Uterus (tissue), 4 donors: Measurements from ENCODE around the gene FJX1. TPM values are rescaled to one million over a fixed set of nuclear protein-coding genes. Genes with fewer than 3 reads are reported as not detected.

Experiments
- DNase-seq, 2 donors: peaks; one replicate each; pipeline ENCODE4 v3.0.0-alpha.2; 2019 to 2020
- H3K27ac ChIP-seq, 2 donors: fragments of 200-600 bp; sonication (generic); 1 replicate in 1 of 2; 2 replicates in 1 of 2; pipeline ENCODE4 v1.5.1; 2016 to 2018
- H3K27me3 ChIP-seq, 2 donors: fragments of 200-600 bp; sonication (generic); one replicate each; pipeline ENCODE4 v1.5.1; 2018 to 2019; ENCODE audit warnings: control low read depth in 1 of 2
- H3K36me3 ChIP-seq, 2 donors: fragments of 200-600 bp; sonication (generic); one replicate each; pipeline ENCODE4 v1.5.1; 2019; ENCODE audit warnings: control low read depth in 1 of 2
- H3K4me1 ChIP-seq, 2 donors: fragments of 200-600 bp; sonication (generic); one replicate each; pipeline ENCODE4 v1.5.1; 2018 to 2019; ENCODE audit warnings: control low read depth in 1 of 2
- H3K4me3 ChIP-seq, 2 donors: fragments of 200-600 bp; sonication (generic); 1 replicate in 1 of 2; 2 replicates in 1 of 2; pipeline ENCODE4 v1.5.1; 2018 to 2019; ENCODE audit warnings: mild to moderate bottlenecking in 1 of 2
- H3K9me3 ChIP-seq, 2 donors: fragments of 200-600 bp; sonication (generic); one replicate each; pipeline ENCODE4 v1.5.1; 2019; ENCODE audit warnings: control low read depth in 1 of 2
- POLR2A ChIP-seq, 2 donors: fragments of 450-650 bp; IDR thresholded peaks; one replicate each; pipeline ENCODE4 v1.6.1; 2016; ENCODE audit warnings: antibody characterized with exemption in 2 of 2, mild to moderate bottlenecking in 1 of 2, moderate library complexity in 1 of 2
- intact Hi-C: fragments of 100-400 bp; cut with DNase I; formaldehyde crosslinking; loops from one replicate; pipeline ENCODE4 v1.15.1; 2023; ENCODE audit warnings: low total_unique reads
- total RNA-seq, 4 donors: library from RNA; depleted of rRNA in 3 of 4; stranded (reverse); fragments of >200 nt in 3 of 4; gene quantifications; one replicate each; pipeline versions ENCODE4 v1.1.0 to v1.2.4, GENCODE V29; 2014 to 2023
- TF ChIP-seq, protein P1 (sequence below), 4 experiments: fragments of 200-600 bp in 2 of 4; fragments of 450-650 bp in 2 of 4; sonication (generic) in 2 of 4; IDR thresholded peaks; one replicate each; pipeline ENCODE4 v1.5.1; 2016 to 2019; ENCODE audit warnings: antibody characterized with exemption in 4 of 4, mild to moderate bottlenecking in 2 of 4, moderate library complexity in 1 of 4
- donor health status: DM: yes; HTN: yes; CAD: no.

The FJX1 gene
- total RNA-seq, 4 donors from 2014 or later, result 2.1 to 48.5 (median 5.6) TPM

GRCh38 chr11:35582033-35582432 is 36.2 kb upstream of the FJX1 start:
- Histone ChIP-seq H3K4me1 (no peaks in the 10 kb centered on the region), H3K9me3 (no peaks in the 10 kb centered on the region), H3K4me3 (no peak overlapping the region), H3K27me3 (no peaks in the 10 kb centered on the region), H3K36me3 (no peaks in the 10 kb centered on the region), H3K27ac (no peak overlapping the region)
- intact Hi-C loops, result no loop called here
- TF ChIP-seq, protein P1, sequence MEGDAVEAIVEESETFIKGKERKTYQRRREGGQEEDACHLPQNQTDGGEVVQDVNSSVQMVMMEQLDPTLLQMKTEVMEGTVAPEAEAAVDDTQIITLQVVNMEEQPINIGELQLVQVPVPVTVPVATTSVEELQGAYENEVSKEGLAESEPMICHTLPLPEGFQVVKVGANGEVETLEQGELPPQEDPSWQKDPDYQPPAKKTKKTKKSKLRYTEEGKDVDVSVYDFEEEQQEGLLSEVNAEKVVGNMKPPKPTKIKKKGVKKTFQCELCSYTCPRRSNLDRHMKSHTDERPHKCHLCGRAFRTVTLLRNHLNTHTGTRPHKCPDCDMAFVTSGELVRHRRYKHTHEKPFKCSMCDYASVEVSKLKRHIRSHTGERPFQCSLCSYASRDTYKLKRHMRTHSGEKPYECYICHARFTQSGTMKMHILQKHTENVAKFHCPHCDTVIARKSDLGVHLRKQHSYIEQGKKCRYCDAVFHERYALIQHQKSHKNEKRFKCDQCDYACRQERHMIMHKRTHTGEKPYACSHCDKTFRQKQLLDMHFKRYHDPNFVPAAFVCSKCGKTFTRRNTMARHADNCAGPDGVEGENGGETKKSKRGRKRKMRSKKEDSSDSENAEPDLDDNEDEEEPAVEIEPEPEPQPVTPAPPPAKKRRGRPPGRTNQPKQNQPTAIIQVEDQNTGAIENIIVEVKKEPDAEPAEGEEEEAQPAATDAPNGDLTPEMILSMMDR (IDR thresholded peaks at IDR 0.05), result no peak
- TF ChIP-seq POLR2A (IDR thresholded peaks at IDR 0.05), result no peak
- no peak for DNase-seq

- H3K4me1 ChIP-seq, result peaks cover 0 to 6% of the 10 kb centered on the region in 2 donors
- no peaks in the 10 kb centered on the region for H3K27me3 ChIP-seq
- H3K4me3 ChIP-seq, result no peak overlapping the region
- TF ChIP-seq, protein P1 (IDR thresholded peaks at IDR 0.05), result no peak
- TF ChIP-seq POLR2A (IDR thresholded peaks at IDR 0.05), result no peak
- no peak for DNase-seq
- H3K36me3 ChIP-seq, result no peaks in the 10 kb centered on the region
- H3K27ac ChIP-seq, result no peak overlapping the region
- no peaks in the 10 kb centered on the region for H3K9me3 ChIP-seq
- intact Hi-C loops, result no loop called here
Observed at GRCh38 chr11:35583126-35583525, 35.1 kb upstream of the FJX1 start.

- TF ChIP-seq, protein P1 (IDR thresholded peaks at IDR 0.05), result no peak
- no peak for TF ChIP-seq POLR2A (IDR thresholded peaks at IDR 0.05)
- intact Hi-C loops, result no loop called here
- Histone ChIP-seq H3K4me3 (no peak overlapping the region), H3K27me3 (no peaks in the 10 kb centered on the region), H3K9me3 (no peaks in the 10 kb centered on the region), H3K4me1 (peaks cover 0 to 6% of the 10 kb centered on the region in 2 donors), H3K36me3 (no peaks in the 10 kb centered on the region), H3K27ac (no peak overlapping the region)
- no peak for DNase-seq
Observed at GRCh38 chr11:35583843-35584242, 34.4 kb upstream of the FJX1 start.

- H3K36me3 ChIP-seq, result no peaks in the 10 kb centered on the region
- H3K27me3 ChIP-seq, result no peaks in the 10 kb centered on the region
- no peak overlapping the region for H3K27ac ChIP-seq
- H3K4me1 ChIP-seq, result peaks cover 0 to 6% of the 10 kb centered on the region in 2 donors
- DNase-seq, result no peak
- intact Hi-C loops, result no loop called here
- no peaks in the 10 kb centered on the region for H3K9me3 ChIP-seq
- no peak for TF ChIP-seq POLR2A (IDR thresholded peaks at IDR 0.05)
- no peak overlapping the region for H3K4me3 ChIP-seq
Observed at GRCh38 chr11:35584321-35584720, 33.9 kb upstream of the FJX1 start.

DNA sequence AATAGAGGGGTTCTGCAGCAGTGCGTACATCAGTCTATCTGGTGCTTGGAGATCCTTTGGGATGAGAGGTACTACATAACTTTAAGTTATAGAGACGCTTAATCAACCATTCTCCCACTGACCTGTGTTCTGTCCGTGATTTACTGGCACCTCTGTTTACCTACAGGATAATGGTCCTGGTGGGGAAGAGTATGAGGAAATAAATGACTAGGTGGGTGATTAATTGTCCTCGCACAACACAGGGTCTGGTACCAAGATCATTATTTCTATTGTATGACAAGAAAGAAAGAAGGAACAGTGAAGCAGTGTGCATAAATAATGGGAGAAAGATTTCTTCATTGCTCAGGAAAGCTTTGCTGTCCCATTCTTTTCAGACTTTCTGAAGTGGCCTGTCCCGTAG is 32.8 kb upstream of the FJX1 start:
- H3K36me3 ChIP-seq, result no peaks in the 10 kb centered on the region
- intact Hi-C loops, result no loop called here
- H3K4me1 ChIP-seq, result peaks cover 0 to 6% of the 10 kb centered on the region in 2 donors
- TF ChIP-seq, protein P1 (IDR thresholded peaks at IDR 0.05), result no peak
- no peak for TF ChIP-seq POLR2A (IDR thresholded peaks at IDR 0.05)
- H3K27me3 ChIP-seq, result no peaks in the 10 kb centered on the region
- no peak overlapping the region for H3K27ac ChIP-seq
- H3K4me3 ChIP-seq, result no peak overlapping the region
- H3K9me3 ChIP-seq, result no peaks in the 10 kb centered on the region
- no peak for DNase-seq

GRCh38 chr11:35586222-35586621 is 32.0 kb upstream of the FJX1 start:
- DNase-seq, result no peak
- no peaks in the 10 kb centered on the region for H3K36me3 ChIP-seq
- intact Hi-C loops, result no loop called here
- H3K9me3 ChIP-seq, result no peaks in the 10 kb centered on the region
- H3K4me3 ChIP-seq, result no peak overlapping the region
- H3K27ac ChIP-seq, result no peak overlapping the region
- TF ChIP-seq, protein P1 (IDR thresholded peaks at IDR 0.05), result no peak
- TF ChIP-seq POLR2A (IDR thresholded peaks at IDR 0.05), result no peak
- H3K4me1 ChIP-seq, result peaks cover 0 to 6% of the 10 kb centered on the region in 2 donors
- H3K27me3 ChIP-seq, result no peaks in the 10 kb centered on the region
